ENCODE data around the gene SESTD1.

- no peak for TF ChIP-seq CTCF (IDR thresholded peaks at IDR 0.05; ENCODE audit: insufficient read depth, low read depth, low read length)
- no peak for TF ChIP-seq EZH2 (IDR thresholded peaks at IDR 0.05; ENCODE audit: insufficient read depth, low read length)
Observed at GRCh38 chr2:179107737-179108136, 156.9 kb downstream of the SESTD1 start.
